RKO (cell line): ENCODE measurements around the gene YWHAB.
"Not testable (repeated sequence)": the region's sequence is repeated elsewhere in the genome, so short reads cannot be mapped to it uniquely, and the experiment has no call there.

Experiments used
- DNase-seq: peaks from one replicate; pipeline ENCODE4 v3.0.0-alpha.2; 2016; ENCODE audit warnings: low spot score

The YWHAB gene

GRCh38 chr20:44885392-44886265 lies at the start of gene YWHAB:
Gene YWHAB, plus strand, starts transcription at chr20:44885705. Its CDS starts 15,829 bp downstream, at chr20:44901534.
- DNase-seq: peak; percentile 98

- DNase-seq: no peak
These were observed 48.8 kb upstream of the YWHAB start for GRCh38 chr20:44836601-44837120.

- no peak for DNase-seq
These were observed 47.6 kb upstream of the YWHAB start for GRCh38 chr20:44837946-44838345.

- no peak for DNase-seq
These were observed 47.0 kb upstream of the YWHAB start for GRCh38 chr20:44838521-44838920.

GRCh38 chr20:44839481-44839880 lies 46.0 kb upstream of the YWHAB start:
- no peak for DNase-seq

GRCh38 chr20:44840826-44841225 lies 44.7 kb upstream of the YWHAB start:
- no peak for DNase-seq

- no peak for DNase-seq
These were observed 43.5 kb upstream of the YWHAB start for GRCh38 chr20:44841955-44842354.

GRCh38 chr20:44843876-44844275 lies 41.6 kb upstream of the YWHAB start:
- no peak for DNase-seq

- DNase-seq: no peak
These were observed 37.1 kb upstream of the YWHAB start for GRCh38 chr20:44848254-44849015.

- no peak for DNase-seq
These were observed 35.8 kb upstream of the YWHAB start for GRCh38 chr20:44849703-44850102.

- DNase-seq: no peak
These were observed 35.2 kb upstream of the YWHAB start for GRCh38 chr20:44850272-44850671.

- DNase-seq: no peak
These were observed 34.7 kb upstream of the YWHAB start for GRCh38 chr20:44850837-44851236.

GRCh38 chr20:44851545-44851944 lies 34.0 kb upstream of the YWHAB start:
- DNase-seq: no peak

GRCh38 chr20:44856442-44856841 lies 29.1 kb upstream of the YWHAB start:
- DNase-seq: no peak

GRCh38 chr20:44856856-44857448 lies 28.6 kb upstream of the YWHAB start:
- peak; percentile 30 for DNase-seq

- peak; percentile 27 for DNase-seq
These were observed 26.7 kb upstream of the YWHAB start for GRCh38 chr20:44858606-44859360.

GRCh38 chr20:44861531-44862006 lies 23.9 kb upstream of the YWHAB start:
- peak; percentile 23 for DNase-seq

- DNase-seq: no peak
These were observed 23.2 kb upstream of the YWHAB start for GRCh38 chr20:44862286-44862685.

GRCh38 chr20:44863365-44864084 lies 22.0 kb upstream of the YWHAB start:
- not testable (repeated sequence) for DNase-seq

GRCh38 chr20:44864493-44864892 lies 21.0 kb upstream of the YWHAB start:
- DNase-seq: not testable (repeated sequence)
